Stimulated activated CD4-positive, alpha-beta T cell treated with anti-CD3 and anti-CD28 coated beads, Interleukin-1b, Interleukin-23, amount 100 ng/mL, for 1 hour (primary cell): Measurements from ENCODE around the gene TNFRSF8.

ENCODE experiments used
- DNase-seq, 2 donors: peaks; one replicate each; pipeline ENCODE4 v3.0.0-alpha.2; 2020; ENCODE audit warnings: low read depth in 2 of 2

The TNFRSF8 gene

DNA sequence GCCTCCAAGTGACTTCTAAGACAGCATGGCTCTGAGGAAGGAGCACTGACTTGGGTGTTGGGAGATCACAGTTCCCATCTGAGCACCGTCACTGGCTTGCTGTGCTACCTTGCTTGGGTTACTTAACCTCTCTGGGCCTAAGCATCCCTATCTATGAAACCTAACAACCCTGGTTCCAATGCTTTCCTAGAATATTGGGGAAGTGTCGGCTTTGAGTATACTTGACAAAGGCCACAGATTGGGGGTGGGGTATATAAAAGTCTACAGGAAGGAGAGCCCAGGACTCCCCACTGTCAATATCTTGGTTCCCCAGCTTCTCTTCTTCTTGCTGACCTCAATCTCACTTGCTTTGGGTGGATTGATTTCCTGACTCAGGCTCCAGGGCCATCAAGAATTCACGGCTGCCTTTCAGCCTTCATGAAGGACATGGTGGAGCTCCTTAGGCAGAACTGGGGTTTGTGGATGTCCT is 110.0 kb downstream of the TNFRSF8 start:
- no peak for DNase-seq

DNA sequence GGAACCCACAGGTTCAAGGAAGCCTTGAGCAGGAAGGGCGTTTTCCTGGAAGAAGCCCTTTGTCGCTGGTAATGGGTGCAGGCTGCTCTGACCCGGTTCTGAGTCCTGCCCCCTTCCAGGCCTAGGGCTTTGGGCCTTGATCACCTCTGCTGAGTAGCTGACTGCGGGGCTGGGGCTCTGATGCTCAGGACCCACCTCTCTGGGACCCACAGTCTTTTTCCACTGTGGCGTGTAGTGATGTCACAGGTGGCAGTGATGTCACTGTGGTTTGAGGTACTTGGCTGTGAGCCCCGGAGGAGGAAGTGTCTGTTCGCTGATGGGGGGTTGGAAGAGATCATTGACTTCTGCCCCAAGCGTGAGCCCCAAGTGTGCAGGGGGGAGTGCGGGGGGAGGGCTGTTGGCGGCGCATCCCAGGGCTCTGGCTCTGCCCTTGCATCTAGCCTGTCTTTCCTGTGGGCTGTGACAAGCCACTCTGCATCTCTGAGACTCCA is 110.6 kb downstream of the TNFRSF8 start:
- DNase-seq: peak; percentile 45 to 84

DNA sequence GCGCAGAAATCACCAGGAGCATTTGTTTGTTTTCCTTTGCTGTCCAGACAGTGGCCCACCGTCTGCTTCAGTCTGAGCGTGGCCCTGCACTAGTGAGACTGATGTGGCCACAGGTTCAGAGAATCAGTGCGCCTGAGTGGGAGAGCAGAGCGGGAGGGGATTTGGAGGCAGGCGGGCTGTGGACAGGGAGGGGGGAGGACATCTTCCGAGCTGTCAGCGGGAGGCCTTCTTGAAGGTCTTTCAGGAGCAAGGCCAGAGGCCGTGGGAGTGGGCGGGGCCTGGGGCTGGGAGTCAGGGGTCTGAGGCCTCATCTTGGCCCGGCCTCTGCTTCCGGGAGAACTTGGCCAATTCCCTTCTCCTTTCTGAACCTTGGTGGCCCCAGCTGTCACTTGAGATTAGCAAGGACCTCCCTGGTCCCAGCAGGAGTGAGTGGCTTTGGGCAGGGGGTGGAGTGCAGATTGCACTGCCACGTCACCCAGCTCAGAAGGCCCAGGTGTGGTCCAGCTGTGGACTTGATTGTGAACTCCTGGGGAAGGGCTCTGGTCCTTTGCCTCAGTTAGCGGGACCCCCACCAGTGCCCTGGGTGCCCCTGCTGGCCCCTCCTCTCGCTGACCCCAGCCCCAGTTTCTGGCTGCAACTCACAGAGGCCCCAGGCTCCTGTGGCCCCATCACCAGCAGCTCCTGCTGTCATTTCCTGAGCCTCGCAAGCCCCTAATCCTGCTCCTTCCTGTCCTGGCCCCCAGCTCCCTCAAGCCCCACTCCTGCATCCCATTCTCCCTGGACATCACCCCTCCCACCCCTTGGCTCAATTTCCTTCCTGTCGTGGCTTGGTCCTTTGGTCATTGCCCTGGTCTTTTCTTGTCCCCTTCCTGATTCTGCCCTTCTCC is 112.1 kb downstream of the TNFRSF8 start:
- DNase-seq: no peak

DNA sequence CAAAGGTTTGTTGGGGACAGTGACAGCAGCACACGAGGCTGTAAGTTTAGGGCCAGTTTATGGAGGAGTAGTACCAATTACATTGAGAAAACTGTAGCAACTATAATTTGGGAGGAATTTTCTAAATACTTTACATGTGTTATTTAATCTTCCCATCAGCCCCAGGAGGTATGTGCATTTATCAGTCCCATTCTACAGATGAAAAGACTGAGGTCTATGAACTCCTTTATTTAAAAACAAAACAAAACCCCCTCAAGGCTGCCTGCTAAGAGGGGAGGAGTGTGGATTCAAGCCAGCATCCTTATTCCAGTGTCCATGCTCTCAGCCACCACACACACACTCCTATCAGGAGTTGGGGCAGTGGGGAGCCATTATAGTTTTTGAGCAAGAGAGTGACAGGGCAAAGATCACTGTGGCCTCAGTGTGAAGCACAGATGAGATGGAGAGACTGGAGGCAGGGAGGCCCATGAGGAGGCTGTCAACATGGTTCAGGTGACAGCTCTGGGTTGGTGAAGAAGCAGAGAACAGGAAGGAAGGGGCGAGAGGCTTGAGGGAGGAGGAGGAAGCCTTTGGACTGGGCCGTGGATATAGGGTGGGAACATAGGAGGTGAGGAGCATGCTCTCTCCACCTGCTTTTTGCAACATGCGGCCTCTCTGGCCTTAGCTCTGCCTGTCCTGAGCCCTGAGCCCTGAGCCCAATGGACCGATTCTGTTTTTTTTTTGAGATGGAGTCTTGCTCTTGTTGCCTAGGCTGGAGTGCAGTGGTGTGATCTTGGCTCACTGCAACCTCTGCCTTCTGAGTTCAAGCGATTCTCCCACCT is 113.4 kb downstream of the TNFRSF8 start:
- no peak for DNase-seq

DNA sequence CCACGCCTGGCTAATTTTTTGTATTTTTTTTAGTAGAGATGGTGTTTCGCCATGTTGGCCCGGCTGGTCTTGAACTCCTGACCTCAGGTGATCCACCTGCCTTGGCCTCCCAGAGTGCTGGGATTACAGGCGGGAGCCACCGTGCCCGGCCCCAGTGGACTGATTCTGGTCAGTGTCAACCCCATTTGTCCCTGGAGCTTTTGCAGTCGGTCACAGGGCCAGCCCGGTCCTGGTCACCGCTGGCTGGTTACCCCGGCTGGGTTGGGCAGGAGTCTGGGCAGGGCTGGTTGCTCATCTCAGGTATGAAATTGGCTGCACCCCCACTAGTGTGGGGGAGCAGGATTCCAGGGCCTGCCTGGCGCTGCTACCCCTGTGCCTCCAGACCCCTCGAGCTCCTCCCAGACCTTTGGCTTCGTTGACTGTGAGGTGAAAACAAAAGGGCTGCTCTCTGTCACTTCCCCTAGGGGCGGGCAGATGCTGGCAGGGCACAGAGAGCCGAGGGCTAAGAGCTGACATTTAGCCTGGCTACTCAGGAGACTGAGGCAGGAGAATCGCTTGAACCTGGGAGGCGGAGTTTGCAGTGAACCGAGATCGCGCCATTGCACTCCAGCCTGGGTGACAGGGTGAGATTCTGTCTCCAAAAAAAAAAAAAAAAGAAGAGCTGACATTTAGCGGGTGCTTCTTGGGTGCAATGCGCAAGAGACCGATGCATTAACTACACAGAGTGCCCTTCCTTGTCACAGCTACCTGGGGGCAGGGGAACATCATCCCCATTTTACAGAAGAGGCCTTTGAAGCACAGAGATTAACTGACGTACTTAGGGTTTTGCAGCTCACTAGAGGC is 114.3 kb downstream of the TNFRSF8 start:
- DNase-seq: no peak

DNA sequence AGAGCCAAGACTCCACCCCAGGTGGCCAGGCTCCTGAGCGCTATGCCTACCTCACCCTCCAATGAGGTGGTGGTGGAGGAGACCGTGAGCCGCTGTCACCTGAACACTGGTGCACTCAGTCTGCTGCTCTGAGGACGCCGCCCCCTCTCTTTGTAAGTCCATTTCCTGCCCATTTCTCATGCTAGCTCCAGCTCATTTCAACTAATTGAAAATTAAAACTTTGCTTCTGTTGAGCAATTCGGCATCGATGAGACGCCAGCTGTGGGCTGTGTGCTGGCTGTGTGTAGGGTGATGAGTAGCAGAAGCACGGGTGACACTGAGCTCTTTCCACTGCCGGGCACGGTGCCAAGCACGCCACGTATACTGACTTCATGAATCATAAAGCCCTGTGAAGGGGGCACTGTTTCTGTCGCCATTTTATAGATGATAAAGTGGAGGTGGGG is 114.9 kb downstream of the TNFRSF8 start:
- peak; percentile 91 to 94 for DNase-seq

DNA sequence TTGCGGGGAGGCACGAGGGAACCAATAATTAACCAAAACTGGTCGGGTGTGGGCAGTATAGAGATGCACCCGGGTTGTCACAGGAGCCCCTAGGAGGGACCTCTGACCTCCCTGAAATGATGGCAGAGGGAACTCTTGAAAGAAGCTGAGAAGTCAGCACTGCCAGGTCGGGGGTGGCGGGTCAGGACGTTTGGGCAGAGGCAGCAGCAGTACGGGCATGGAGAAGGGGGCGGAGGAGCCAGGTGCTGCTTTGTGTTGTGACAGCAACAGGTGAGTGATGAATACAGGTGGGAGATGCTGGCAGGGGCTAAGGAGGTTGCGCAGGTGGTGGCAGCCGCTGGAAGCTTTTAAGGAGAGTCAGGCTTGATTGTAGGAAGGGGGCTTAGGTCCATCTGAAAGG is 115.4 kb downstream of the TNFRSF8 start:
- DNase-seq: no peak

DNA sequence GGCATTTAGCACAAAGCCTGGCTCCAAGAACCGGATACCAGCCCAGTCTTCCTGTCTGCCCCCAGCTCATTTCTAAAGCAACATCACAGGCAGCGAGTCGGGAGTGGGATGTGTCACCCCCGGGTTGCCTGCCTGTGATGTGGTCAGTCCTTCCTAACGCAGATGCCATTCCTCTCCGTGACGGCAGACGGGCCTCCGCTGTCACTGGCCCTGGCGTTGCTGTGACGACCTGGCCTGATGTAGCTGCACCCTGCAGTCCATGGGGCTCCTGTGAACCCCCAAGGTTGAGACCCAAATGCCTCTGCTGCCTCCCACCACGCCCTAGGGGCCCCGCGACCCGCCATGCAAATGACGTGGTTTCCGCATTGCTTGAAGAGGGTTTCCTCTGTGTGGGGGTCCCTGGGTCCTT is 116.0 kb downstream of the TNFRSF8 start:
- DNase-seq: peak; percentile 46 to 78

DNA sequence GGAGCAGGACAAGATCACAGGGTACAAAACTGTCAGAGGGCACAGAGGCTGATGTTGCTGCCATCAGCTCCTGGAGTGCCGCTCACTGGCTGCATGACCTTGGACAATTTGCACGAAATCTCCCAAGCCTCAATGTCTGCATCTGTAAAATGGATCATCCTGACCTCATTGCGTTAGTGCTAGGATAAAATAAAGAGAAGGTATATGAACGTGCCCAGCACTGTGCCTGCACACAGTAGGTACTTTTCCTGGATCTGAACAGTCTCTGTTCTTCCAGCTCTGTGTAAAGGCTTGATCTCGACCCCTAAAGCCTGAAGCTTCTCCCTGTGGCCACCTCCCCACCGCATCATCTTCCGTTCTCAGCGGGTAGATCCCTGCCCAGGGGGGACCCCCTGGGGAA is 116.6 kb downstream of the TNFRSF8 start:
- no peak for DNase-seq

DNA sequence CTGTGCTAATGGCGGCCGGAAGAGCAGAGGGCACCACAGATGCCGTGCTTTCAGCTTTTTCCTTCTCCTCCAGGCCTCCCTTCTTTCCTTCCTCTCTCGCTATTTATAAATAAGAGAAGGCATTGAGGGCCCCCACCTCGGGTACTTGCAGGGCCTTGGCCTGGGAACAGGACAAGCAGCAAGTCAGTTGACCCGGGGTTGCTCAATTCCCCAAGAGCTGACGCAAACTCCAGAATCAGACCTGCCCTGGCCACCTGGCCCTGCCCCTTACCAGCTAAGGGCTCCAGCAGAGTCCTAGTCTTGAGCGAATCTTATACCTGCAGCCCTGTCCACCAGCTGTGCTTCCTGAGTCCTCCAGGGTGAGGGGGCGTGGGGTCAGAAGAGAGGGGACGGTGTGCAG is 117.2 kb downstream of the TNFRSF8 start:
- no peak for DNase-seq

DNA sequence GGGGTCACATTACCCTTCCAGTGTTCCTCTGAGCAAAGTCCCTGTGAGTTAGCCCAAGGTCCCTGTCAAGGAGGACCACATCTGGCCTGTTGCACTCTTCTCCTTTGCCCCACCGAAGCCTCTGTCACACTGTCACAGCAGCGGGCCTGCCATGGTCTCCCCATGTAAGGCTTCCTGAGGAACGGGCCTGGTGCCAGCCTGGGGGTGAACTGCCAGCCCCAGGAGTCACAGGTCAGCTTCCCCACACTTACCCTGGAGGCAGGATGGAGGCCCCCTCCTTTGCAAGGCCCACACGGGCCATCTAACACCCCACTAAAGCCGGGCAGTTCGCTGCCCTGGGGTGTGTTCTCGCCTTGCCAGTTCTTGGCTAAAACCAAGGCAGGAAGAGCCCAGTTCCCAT is 117.8 kb downstream of the TNFRSF8 start:
- DNase-seq: no peak

DNA sequence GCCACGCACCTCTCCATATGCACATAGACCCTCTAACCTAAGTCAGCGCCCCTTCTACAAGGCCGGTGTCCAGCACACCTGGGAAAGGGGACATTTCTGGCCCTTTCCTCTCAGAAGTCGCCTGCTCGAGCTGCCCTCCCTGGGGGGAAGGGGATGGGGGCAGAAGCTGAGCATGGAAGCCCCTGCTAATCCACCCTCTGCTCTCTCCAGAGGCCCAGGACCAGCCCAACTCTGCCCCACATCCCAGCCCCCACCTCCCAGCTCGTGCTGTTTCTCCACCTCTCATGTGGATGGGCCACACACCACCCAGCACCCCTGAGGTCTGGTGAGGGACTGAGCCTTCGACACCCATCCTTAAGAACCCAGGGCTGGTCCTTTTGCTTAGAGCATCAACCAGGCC is 118.5 kb downstream of the TNFRSF8 start:
- no peak for DNase-seq

DNA sequence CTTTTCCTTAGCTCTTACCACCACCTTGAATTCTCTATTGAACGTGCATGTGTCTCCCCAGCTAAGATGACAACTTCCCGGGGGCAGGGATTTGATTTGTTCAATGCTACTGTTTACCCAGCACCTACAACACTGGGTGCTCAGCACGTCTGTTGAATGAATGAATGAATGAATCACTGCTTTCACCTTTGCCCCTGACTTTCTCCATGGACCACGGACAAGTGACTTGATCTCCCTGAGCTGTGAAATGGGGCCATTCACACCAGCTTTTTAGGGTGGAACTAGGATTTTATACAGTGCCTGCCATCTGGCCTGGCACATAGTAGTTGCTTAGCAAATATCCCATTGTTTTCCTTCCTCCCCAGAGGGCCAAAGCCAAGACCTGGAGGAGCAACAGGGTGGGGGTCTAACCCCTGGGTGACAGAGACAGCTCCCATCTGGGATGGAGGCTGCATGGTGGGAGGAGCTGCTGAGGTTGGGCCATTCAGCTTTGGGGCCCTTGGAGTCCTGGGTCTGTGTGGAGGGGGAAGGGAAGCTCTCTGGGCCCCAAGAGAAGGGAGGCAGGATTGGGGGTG is 119.4 kb downstream of the TNFRSF8 start:
- DNase-seq: no peak

DNA sequence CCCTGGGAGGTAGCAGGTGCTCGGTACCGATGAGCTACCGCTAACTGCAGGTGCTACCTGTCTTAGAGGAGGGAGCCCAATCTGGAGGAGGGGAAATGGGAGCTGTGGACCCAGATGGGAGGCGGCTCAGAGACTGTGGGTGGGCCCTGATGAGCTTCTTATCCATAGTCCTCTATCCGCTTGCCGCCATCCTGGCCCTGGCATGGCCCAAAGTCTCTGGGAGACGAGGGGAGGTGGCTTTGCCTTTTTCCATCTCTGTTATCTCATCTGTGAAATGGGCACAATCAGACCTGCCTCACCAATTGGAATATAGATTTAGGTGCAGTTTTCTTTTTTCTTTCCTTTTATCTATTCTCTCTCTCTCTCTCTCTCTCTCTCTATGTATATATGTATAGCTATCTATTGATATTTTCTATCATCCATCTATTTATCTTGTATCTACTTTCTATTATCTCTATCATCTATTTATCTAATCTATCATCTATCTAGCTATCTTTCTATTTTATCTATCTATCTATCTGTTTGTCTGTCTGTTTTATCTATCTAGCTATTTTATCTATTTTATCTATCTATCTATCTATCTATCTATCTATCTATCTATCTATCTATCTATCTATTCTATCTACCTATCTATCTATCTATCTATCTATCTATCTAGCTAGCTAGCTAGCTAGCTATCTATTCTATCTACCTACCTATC is 120.1 kb downstream of the TNFRSF8 start:
- DNase-seq: no peak

DNA sequence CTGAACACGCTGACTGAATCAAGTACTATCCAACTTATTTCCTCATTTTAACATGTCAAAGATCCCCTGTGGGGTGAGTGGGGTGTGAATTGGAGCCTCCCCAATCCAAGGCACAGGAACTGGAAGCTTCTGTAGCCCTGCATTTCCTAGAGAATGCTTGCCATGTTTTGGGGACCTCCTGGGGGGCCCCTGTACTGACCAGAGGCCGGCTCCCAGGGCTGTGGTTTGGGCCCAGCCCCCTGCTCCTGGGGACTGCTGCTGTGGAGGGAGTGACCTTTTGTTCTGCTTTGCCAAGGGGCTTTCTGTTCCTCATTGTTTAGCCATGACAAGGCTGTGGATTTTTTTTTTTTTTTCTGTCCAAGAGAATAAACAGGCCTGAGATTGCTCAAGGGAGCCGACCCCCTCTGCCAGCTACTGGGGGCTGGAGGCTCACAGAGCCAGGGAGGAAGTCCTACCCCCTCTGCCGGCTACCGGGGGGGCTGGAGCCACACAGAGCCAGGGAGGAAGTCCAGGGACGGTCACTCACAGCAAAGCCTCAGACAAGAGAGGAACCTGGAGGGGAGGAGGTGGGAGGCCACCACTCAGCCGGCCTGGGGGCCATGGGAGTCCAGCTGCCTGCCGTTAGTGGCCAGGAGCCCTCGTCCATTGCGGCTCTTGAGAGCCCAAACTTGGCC is 121.0 kb downstream of the TNFRSF8 start:
- DNase-seq: no peak

DNA sequence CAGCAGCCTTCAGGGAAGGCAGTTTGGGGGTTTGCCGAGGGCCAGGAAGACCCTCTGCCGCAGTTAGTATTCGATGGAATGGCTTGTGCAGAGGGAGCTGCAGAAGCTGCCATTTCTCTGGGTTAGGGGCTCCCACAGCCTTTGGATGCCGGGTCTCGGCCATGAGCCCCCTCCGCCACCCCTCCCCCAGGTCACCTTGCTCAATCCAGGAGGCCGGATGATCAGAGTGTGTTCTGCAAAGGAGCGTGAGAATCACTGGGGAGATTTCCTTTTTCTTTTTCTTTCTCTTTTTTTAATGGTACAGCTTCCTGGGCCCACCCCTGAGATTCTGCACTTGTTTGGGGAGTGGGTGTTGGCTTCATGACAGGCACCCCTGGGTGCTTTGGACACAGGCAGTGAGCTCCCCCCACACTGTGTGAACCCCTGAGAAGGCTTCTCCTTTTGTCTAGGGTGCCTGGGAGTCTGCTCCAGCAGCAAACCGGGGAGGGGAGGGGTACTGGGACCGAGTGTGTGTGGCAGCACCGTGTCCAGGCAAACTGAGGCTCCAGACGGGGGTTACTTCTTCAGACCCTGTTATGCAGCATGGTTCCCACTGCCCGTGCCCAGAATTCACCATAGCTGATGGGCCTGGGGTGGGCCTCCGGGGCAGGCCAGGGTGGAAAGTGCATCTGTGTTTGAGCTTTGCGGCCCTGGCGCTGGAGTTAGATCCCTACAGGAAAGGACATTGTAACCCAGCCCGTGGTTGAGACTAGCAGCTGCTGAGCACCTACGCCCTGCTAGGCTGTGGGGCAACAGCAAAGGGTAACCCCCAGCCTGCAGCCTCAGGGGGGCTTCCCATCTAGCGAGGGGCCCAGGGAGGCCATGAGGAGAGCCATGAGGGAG is 122.2 kb downstream of the TNFRSF8 start:
- no peak for DNase-seq

DNA sequence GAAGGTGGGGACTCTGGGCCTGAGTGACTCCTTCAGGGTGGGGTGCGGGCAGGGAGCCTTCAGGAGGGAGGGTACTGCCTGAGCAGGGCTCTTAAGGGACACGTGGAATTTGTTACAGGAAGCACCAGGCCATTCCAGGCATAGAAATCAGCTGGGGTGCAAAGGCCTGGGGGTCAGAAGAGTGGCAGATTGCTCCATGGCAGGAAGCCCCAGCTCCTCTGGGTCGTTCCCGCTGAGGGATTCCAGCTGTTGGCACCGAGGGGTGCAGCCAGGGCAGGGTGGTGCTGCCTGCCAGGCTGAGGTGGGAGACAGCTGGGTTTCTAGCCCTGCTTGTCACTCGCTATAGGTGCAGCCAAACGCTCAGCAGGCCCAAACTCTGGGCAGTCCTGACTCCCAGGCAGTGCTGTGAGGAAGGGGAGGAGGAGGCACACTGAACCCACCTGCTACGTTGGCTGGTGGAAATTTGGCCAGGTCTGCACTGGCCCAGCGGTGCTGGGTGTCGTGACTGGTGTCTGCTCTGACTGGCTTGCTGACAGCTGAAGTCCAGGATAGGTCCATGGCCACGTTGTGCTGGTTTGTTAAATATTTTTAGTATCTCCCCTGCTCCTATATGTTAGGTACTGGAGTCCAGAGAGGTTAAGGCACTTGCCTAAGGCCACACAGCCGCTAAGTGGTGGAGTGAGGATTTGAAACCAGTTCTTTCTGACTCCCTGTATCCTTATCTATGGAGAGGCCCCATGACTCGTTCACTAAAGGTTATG is 123.0 kb downstream of the TNFRSF8 start:
- no peak for DNase-seq

DNA sequence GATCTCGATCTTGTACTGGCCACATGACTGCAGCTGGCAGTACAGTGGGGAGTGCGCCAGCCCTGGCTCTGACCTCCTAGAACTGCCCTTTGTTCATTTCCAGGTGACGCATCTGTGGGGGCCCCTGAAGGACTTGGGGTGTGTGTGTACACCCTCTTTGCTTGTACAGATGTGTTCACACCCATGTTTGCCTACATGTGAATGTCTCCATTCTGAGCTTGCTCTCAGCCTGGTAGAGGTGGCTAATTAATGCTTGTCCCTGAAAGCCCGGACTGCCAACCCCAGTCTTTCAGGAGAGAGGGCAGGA is 123.5 kb downstream of the TNFRSF8 start:
- DNase-seq: no peak

DNA sequence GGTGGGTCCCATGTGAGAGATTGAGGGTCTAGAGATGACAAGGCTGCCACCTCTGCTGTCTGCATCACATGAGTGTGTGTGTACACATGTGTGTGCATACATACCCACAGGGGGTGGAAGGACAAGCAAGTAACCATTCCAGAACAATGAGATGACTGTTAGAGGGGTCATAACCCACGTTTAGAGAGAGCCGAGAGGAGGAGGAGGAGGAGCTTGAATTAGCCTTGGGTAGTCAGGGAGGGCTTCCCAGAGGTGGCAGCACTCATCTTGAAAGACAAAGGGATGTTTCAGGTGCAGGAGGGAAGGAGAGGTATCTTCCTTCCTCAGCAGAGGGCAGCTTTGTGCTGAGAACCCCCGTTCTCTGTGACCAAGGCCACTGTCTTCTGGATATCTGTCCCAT is 125.0 kb downstream of the TNFRSF8 start:
- no peak for DNase-seq
